Smooth muscle cell (in vitro differentiated cells): ENCODE measurements around the gene NBAS. TPM values are rescaled to one million over a fixed set of nuclear protein-coding genes. Genes with fewer than 3 reads are reported as not detected.

Source experiments
- DNase-seq: peaks from one replicate; lab custom pipeline; 2025; ENCODE audit not compliant: unreplicated experiment; lab: John Stamatoyannopoulos, UW
- H2AFZ ChIP-seq: fragments of 200-600 bp; sonication (generic); 2 replicates; pipeline ENCODE4 v1.6.0; 2016; ENCODE audit warnings: antibody characterized with exemption, low read depth, mild to moderate bottlenecking
- H3F3A ChIP-seq: fragments of 200-600 bp; sonication (generic); 2 replicates; pipeline ENCODE4 v1.6.0; 2017; ENCODE audit warnings: antibody characterized with exemption, low read depth
- H3K27ac ChIP-seq: fragments of 200-600 bp; sonication (generic); 2 replicates; pipeline ENCODE4 v1.5.1; 2016; ENCODE audit warnings: low read depth, mild to moderate bottlenecking
- H3K27me3 ChIP-seq: fragments of 200-600 bp; sonication (generic); 2 replicates; pipeline ENCODE4 v1.6.1; 2016; ENCODE audit warnings: low read depth, mild to moderate bottlenecking
- H3K36me3 ChIP-seq: fragments of 200-600 bp; sonication (generic); 2 replicates; pipeline ENCODE4 v1.5.1; 2016; ENCODE audit warnings: low read depth
- H3K4me1 ChIP-seq: fragments of 200-600 bp; sonication (generic); 2 replicates; pipeline ENCODE4 v1.5.1; 2016; ENCODE audit warnings: low read depth
- H3K4me2 ChIP-seq: fragments of 200-600 bp; sonication (generic); 2 replicates; pipeline ENCODE4 v1.6.0; 2016; ENCODE audit warnings: mild to moderate bottlenecking
- H3K4me3 ChIP-seq: fragments of 200-600 bp; sonication (generic); 2 replicates; pipeline ENCODE4 v1.5.1; 2016; ENCODE audit warnings: mild to moderate bottlenecking
- H3K79me2 ChIP-seq: fragments of 200-600 bp; sonication (generic); 2 replicates; pipeline ENCODE4 v1.6.0; 2016; ENCODE audit warnings: low read depth, mild to moderate bottlenecking
- H3K9ac ChIP-seq: fragments of 200-600 bp; sonication (generic); 2 replicates; pipeline ENCODE4 v1.6.0; 2016; ENCODE audit warnings: low read depth
- H3K9me3 ChIP-seq: fragments of 200-600 bp; sonication (generic); replicated peaks from 2 replicates; pipeline ENCODE4 v1.5.1; 2016; ENCODE audit warnings: low read depth
- H4K20me1 ChIP-seq: fragments of 200-600 bp; sonication (generic); 2 replicates; pipeline ENCODE4 v1.6.0; 2016; ENCODE audit warnings: low read depth
- CTCF ChIP-seq: fragments of 200-600 bp; sonication (generic); IDR thresholded peaks from 2 replicates; pipeline ENCODE4 v1.5.1; 2017; ENCODE audit warnings: borderline replicate concordance, mild to moderate bottlenecking, antibody characterized with exemption; ENCODE audit not compliant: insufficient read depth, poor library complexity, severe bottlenecking
- WGBS: methylation state at CpG from one replicate; pipeline ENCODE4 v1.1.7; 2016; ENCODE audit warnings: low lambda C conversion rate; 5-methylcytosine and 5-hydroxymethylcytosine counted together
- polyA plus RNA-seq: library from polyadenylated mRNA; unstranded; fragments of >200 nt; fragmentation: Nextera tagmentation; extraction: Ambion mirVana; gene quantifications from 2 replicates; pipeline ENCODE4 v1.2.1, GENCODE V29; 2016
- total RNA-seq: library from RNA; depleted of rRNA; stranded (reverse); fragments of >200 nt; gene quantifications from 2 replicates; pipeline ENCODE4 v1.2.3, GENCODE V29; 2014

The NBAS gene
- total and polyA plus RNA-seq, 2 experiments from 2014 or later = 31.2 to 51.1 TPM

- Histone ChIP-seq H3K27ac (no peak overlapping the region), H3K9me3 (no peaks in the 10 kb centered on the region), H3K9ac (no peak overlapping the region), H3K4me3 (no peak overlapping the region), H3K27me3 (no peaks in the 10 kb centered on the region), H3K36me3 (peaks cover 15% of the 10 kb centered on the region), H4K20me1 (peaks cover 55% of the 10 kb centered on the region), H3K79me2 (no peaks in the 10 kb centered on the region), H3K4me1 (no peaks in the 10 kb centered on the region), H3F3A (no peaks in the 10 kb centered on the region), H2AFZ (no peak overlapping the region), H3K4me2 (no peak overlapping the region)
- WGBS = 33% methylated on average over 4 of the region's 4 CpGs
- no peak for TF ChIP-seq CTCF
- no peak for DNase-seq
Observed at GRCh38 chr2:15311201-15311907, 249.8 kb downstream of the NBAS start.

- Histone ChIP-seq H3F3A (no peaks in the 10 kb centered on the region), H3K4me2 (no peak overlapping the region), H3K27me3 (no peaks in the 10 kb centered on the region), H3K27ac (no peak overlapping the region), H3K79me2 (no peaks in the 10 kb centered on the region), H3K4me1 (no peaks in the 10 kb centered on the region), H3K36me3 (peaks cover 18% of the 10 kb centered on the region), H2AFZ (no peak overlapping the region), H3K9ac (no peak overlapping the region), H3K9me3 (no peaks in the 10 kb centered on the region), H3K4me3 (no peak overlapping the region), H4K20me1 (peaks cover 28% of the 10 kb centered on the region)
- 47% methylated on average over 2 of the region's 2 CpGs for WGBS
- TF ChIP-seq CTCF = no peak
- no peak for DNase-seq
Observed at GRCh38 chr2:15307526-15307925, 253.6 kb downstream of the NBAS start.

- H3K79me2 ChIP-seq = no peaks in the 10 kb centered on the region
- H3K27ac ChIP-seq = no peak overlapping the region
- peaks cover 18% of the 10 kb centered on the region for H3K36me3 ChIP-seq
- no peaks in the 10 kb centered on the region for H3K4me1 ChIP-seq
- no peak for TF ChIP-seq CTCF
- no peaks in the 10 kb centered on the region for H3K27me3 ChIP-seq
- H2AFZ ChIP-seq = no peak overlapping the region
- peaks cover 20% of the 10 kb centered on the region for H4K20me1 ChIP-seq
- no peaks in the 10 kb centered on the region for H3K9me3 ChIP-seq
- no peaks in the 10 kb centered on the region for H3F3A ChIP-seq
- no peak overlapping the region for H3K4me3 ChIP-seq
- no peak overlapping the region for H3K4me2 ChIP-seq
- WGBS = 98% methylated on average over 3 of the region's 3 CpGs
- DNase-seq = no peak
- H3K9ac ChIP-seq = no peak overlapping the region
Observed at GRCh38 chr2:15306706-15307105, 254.4 kb downstream of the NBAS start.

GRCh38 chr2:15303874-15304273 is 257.3 kb downstream of the NBAS start:
- no peaks in the 10 kb centered on the region for H3F3A ChIP-seq
- no peak overlapping the region for H3K4me3 ChIP-seq
- H4K20me1 ChIP-seq = peaks cover 3% of the 10 kb centered on the region
- no peaks in the 10 kb centered on the region for H3K4me1 ChIP-seq
- WGBS = 79% methylated on average over 2 of the region's 2 CpGs
- H3K4me2 ChIP-seq = no peak overlapping the region
- H3K79me2 ChIP-seq = no peaks in the 10 kb centered on the region
- peaks cover 20% of the 10 kb centered on the region for H3K36me3 ChIP-seq
- H3K27ac ChIP-seq = no peak overlapping the region
- no peaks in the 10 kb centered on the region for H3K27me3 ChIP-seq
- no peak for DNase-seq
- no peak overlapping the region for H2AFZ ChIP-seq
- H3K9ac ChIP-seq = no peak overlapping the region
- H3K9me3 ChIP-seq = no peaks in the 10 kb centered on the region
- no peak for TF ChIP-seq CTCF
